Gastroesophageal sphincter (tissue), 4 donors: ENCODE data around the gene SERF1B. TPM values are rescaled to one million over a fixed set of nuclear protein-coding genes. Genes with fewer than 3 reads are reported as not detected.
"Not testable (repeated sequence)": the region's sequence is repeated elsewhere in the genome, so short reads cannot be mapped to it uniquely, and the experiment has no call there.

Experiments used
- ATAC-seq: fragments of 150-250 bp; one replicate; pipeline ENCODE4 v1.9.1; 2016; ENCODE audit warnings: mild to moderate bottlenecking, moderate library complexity
- H3K27ac ChIP-seq, 4 donors: fragments of 200-600 bp; sonication (generic) in 3 of 4; 1 replicate in 3 of 4; 2 replicates in 1 of 4; pipeline ENCODE4 v1.5.1; 2016 to 2019
- H3K27me3 ChIP-seq: fragments of 200-600 bp; sonication (generic); one replicate; pipeline ENCODE4 v1.5.1; 2019
- H3K36me3 ChIP-seq, 2 donors: fragments of 200-600 bp; sonication (generic); one replicate each; pipeline ENCODE4 v1.5.1; 2019; ENCODE audit warnings: control low read depth in 1 of 2
- H3K4me1 ChIP-seq, 3 donors: fragments of 200-600 bp; sonication (generic); 1 replicate in 2 of 3; 2 replicates in 1 of 3; pipeline ENCODE4 v1.5.1; 2016 to 2019; ENCODE audit warnings: control low read depth in 2 of 3
- H3K4me3 ChIP-seq, 2 donors: fragments of 200-600 bp; sonication (generic); one replicate each; pipeline ENCODE4 v1.5.1; 2019; ENCODE audit warnings: mild to moderate bottlenecking in 1 of 2, moderate library complexity in 1 of 2
- H3K9me3 ChIP-seq, 3 donors: fragments of 200-600 bp; sonication (generic); one replicate each; pipeline ENCODE4 v1.5.1; 2017 to 2019; ENCODE audit warnings: control low read depth in 2 of 3
- WGBS, 2 donors: methylation state at CpG; one replicate each; pipeline ENCODE4 v1.1.5; 2018; ENCODE audit warnings: low coverage in 1 of 2; 5-methylcytosine and 5-hydroxymethylcytosine counted together
- total RNA-seq, 4 donors: library from RNA; depleted of rRNA; stranded (reverse); fragments of >200 nt; gene quantifications; one replicate each; pipeline ENCODE4 v1.1.0, GENCODE V29; 2016

The SERF1B gene
- total RNA-seq: 10 to 100 TPM; 17.4 to 68.3 (median 40.1) TPM

DNA sequence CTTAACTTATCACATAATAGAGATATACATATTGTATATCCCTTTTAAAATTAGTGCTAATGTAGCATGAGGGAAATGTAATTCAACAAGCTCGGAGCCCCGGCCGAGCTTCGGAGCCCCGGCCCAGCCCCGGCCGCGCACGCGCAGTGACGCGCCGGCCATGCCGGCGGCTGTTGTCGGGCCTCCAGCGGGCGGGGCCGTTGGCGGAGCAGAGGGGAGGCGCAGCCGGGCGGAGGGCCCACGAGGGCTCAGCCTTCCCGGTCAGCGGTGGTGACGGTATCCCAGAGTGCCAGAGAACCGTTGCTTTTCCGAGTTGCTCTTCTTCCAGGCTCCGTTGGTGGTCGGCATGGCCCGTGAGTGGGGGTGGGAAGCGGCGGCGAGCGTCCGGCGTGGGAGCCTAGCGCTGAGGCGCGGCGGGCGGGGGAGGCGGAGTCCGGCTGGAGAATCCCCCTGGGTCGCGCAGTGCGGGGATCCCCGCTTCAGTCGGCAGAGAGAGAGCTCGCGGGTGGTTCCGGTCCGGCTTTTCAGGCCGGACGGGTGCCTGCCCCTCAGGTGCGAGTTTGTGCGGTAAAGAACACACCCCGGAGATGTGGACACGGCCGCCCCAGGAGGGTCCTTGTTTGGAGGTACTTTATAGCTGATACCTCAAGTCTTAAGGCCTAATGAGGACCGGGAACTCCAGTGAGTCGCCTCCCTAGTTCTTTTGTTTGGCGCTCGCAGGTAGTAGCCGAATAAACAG, at the start of gene SERF1B:
Gene SERF1B, plus strand, starts transcription at position 146 of the 739 bp plus-strand sequence. Its CDS starts 201 bp downstream, at position 347.
- not testable (repeated sequence) for H3K36me3 ChIP-seq, H3K27ac ChIP-seq, H3K9me3 ChIP-seq, H3K27me3 ChIP-seq, H3K4me1 ChIP-seq, H3K4me3 ChIP-seq
- no CpG with 5 or more reads among the region's 66 CpGs for WGBS, 2 donors
- ATAC-seq: peak; percentile 94

DNA sequence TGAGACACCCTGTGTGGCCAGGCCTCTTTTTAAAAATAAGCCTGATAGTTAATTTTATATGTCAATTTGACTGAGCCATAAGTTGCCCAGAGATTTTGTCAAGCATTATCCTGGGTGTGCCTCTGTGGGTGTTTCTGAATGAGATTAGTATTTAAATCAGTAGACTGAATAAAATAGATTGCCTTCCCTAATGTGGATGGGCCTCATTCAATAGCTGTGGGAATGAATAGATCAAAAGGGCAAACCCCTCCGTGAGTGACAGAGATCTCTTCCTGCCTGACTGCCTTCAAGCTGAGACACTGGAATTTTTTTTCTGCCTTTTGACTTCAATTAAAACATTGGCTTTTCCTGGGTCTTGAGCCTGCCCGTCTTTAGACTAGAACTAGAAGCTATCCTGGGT, 33.3 kb upstream of the SERF1B start:
- H3K4me1 ChIP-seq, ATAC-seq, H3K4me3 ChIP-seq, H3K27me3 ChIP-seq, H3K36me3 ChIP-seq, H3K27ac ChIP-seq, H3K9me3 ChIP-seq: not testable (repeated sequence)
- WGBS, 2 donors: no CpG with 5 or more reads among the region's 2 CpGs

DNA sequence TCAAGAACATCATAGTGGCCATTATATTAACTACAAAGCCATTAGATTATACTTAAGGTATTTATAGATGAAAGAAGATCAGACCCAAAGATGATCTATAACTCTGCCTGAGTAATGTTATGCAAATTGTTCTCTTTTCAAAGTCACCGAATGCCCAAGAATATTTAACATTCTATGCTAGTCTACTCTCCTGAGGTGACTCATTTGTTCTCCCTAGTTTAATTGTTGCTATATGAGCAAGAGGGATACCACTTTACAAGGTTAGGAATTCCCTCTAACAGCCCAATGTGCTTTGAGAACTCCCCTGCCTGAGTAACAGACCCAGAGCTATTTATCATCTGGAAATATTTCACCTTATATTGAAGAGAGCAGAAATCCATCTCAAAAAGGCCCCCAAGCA, 29.5 kb upstream of the SERF1B start:
- WGBS, 2 donors: no CpG with 5 or more reads among the region's 1 CpG

DNA sequence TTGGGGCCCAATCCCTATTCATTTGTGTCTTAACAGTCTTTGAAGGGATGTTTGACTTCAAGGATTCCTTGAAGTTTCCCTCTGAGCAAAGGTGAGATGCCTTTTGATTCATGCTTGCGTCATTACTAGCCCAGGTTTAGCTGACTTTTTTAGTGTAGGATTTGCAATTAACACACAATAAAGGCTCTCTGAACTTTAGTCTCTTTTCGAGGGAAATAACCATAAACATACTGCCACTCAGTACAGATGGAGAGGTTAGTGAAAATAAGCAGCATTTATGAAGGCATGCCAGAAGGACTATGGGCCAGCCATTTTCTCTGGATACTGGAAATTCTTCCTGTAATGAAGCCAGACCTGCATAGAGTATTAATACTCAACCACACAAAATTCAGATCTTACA, 4.4 kb upstream of the SERF1B start:
- ATAC-seq, H3K27ac ChIP-seq, H3K4me3 ChIP-seq, H3K4me1 ChIP-seq, H3K9me3 ChIP-seq, H3K36me3 ChIP-seq, H3K27me3 ChIP-seq: not testable (repeated sequence)
- no CpG with 5 or more reads among the region's 2 CpGs for WGBS, 2 donors

More for the DNA sequence above, 29.5 kb upstream of the SERF1B start:
- H3K4me3 ChIP-seq, H3K36me3 ChIP-seq, H3K27ac ChIP-seq, H3K4me1 ChIP-seq, H3K27me3 ChIP-seq, H3K9me3 ChIP-seq, ATAC-seq: not testable (repeated sequence)

DNA sequence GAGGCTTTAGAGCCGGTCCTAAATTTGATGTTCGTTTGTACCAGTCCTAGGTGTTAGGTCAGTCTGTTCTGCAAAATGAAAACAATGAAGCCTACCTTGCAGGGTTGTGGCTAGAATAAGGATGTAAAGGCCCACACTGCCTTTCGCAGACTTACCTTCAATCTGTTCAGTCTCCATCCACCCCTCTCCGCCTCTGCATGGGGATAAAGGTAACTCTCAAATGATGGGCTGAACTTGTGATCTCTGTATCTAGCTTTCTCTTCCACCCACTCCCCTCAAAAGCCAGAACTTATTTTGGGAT, 744 bp downstream of the SERF1B start:
- no CpG with 5 or more reads among the region's 4 CpGs for WGBS, 2 donors
- not testable (repeated sequence) for H3K27me3 ChIP-seq, H3K27ac ChIP-seq, H3K36me3 ChIP-seq, H3K4me1 ChIP-seq, H3K9me3 ChIP-seq, H3K4me3 ChIP-seq
- peak; percentile 21 for ATAC-seq

DNA sequence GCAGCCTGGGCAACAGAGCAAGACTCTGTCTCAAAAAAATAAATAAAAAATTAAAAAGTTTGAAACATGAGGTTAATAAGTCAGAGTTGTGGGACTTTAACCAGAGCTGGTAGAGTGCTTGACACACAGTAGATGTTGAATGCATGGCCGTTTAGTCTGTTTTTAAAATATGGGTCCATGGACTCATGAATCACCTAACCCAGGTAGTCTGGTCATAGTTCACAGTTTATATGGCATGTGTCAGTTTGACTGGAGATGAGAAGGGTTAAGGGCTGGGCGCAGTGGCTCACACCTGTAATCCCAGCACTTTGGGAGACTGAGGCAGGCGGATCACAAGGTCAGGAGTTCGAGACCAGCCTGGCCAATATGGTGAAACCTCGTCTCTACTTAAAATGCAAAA, 6.2 kb downstream of the SERF1B start:
- ATAC-seq, H3K27ac ChIP-seq, H3K9me3 ChIP-seq, H3K36me3 ChIP-seq, H3K4me3 ChIP-seq, H3K27me3 ChIP-seq, H3K4me1 ChIP-seq: not testable (repeated sequence)
- no CpG with 5 or more reads among the region's 5 CpGs for WGBS, 2 donors

DNA sequence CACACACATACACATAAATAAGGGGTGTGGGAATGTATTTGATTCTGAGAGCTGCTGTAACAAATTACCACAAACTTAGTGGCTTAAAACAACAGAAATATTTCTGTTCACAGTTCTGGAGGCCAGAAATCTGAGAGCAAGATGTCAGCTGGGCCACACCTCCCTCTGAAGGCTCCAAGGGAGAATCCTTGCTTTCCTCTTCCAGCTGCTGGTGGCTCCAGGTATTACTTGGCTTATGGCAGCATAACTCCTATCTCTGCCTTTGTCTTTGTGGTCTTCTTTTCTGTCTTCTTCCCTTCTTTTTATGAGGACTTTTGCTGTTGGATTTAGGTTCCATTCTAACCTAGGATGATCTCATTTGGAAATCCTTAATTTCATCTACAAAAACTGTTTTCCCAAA, 16.4 kb downstream of the SERF1B start:
- H3K9me3 ChIP-seq, H3K4me3 ChIP-seq, H3K4me1 ChIP-seq, ATAC-seq, H3K36me3 ChIP-seq, H3K27ac ChIP-seq, H3K27me3 ChIP-seq: not testable (repeated sequence)

DNA sequence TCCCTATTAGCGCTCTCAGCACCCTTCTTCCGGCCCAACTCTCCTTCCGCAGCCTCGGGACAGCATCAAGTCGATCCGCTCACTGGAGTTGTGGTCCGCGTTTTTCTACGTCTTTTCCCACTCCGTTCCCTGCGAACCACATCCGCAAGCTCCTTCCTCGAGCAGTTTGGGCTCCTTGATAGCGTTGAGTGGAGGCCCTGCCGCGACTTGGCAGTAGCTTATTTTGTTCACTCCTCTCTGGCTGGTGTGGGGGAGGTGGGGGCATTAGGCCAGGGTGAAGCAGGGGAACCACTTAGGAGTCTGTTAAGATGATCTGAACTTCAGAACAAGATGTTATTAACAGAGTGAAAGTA, 24.7 kb downstream of the SERF1B start:
- not testable (repeated sequence) for H3K4me3 ChIP-seq, H3K4me1 ChIP-seq, H3K9me3 ChIP-seq, ATAC-seq, H3K27ac ChIP-seq, H3K36me3 ChIP-seq, H3K27me3 ChIP-seq
- WGBS, 2 donors: no CpG with 5 or more reads among the region's 16 CpGs

DNA sequence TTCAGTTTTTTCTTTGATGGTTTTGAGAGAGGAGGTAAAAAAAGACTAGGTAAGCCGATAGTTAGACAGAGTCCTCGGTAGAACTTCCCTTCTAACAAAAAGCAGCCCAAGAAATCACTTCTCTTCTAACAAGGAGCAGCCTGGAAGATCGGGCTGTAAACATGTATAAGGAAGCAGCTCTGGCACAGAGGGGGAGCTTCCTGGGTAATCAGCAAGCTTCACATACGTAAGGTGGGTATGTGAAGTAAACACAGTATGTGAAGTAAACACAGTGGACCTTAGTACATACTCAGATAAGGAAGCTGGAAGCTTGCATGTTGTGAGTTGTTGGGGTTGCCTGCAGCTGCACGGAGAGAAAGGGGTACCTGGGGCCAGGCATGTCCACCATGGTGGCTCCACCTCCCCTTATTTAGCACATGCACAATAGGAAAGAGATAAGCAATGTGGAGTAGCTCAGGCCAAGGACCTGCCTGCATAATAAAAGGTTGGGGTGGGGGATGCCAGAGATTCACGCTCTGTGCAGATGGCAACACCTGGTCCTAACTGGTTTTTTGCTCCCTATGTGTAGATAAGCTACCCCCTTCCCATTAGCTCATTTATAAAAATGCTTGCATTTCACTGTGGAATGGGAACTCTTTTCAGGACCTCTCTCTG, 31.4 kb downstream of the SERF1B start:
- not testable (repeated sequence) for H3K9me3 ChIP-seq, H3K4me1 ChIP-seq, ATAC-seq, H3K4me3 ChIP-seq, H3K27ac ChIP-seq, H3K27me3 ChIP-seq, H3K36me3 ChIP-seq
- WGBS, 2 donors: no CpG with 5 or more reads among the region's 6 CpGs

DNA sequence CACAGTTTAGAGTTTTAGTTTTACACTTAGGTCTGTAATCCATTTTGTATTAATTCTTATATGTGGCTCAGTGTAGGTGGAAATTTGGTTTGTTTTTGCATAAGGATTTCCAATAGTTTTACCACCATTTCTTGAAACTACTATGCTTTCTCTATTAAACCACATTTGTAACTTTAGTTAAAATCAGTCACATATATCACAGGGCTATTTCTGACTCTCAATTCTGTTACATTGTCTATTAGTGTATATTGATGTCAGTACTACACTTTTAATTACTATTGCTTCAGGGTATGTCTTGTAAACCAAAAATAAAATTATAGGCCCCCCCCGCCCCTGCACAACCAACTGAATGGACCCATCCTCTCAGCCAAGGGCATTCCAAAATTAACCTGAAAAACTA, 32.1 kb downstream of the SERF1B start:
- not testable (repeated sequence) for H3K4me1 ChIP-seq, H3K4me3 ChIP-seq, H3K27ac ChIP-seq, H3K27me3 ChIP-seq, ATAC-seq, H3K36me3 ChIP-seq, H3K9me3 ChIP-seq
- no CpG with 5 or more reads among the region's 1 CpG for WGBS, 2 donors

DNA sequence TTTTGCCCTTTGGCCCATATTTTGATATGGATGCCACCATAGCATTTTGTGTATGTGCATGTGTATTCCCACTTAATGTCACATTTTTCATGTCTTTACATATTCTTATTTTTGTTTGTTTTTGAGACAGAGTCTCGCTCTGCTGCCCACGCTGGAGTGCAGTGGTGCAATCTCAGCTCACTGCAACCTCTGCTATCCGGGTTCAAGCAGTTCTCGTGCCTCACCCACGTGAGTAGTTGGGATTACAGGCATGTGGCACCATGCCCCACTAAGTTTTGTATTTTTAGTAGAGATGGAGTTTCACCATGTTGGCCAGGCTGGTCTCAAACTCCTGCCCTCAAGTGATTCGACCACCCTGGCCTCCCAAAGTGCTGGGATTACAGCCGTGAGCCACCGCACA, 52.6 kb downstream of the SERF1B start:
- not testable (repeated sequence) for H3K4me1 ChIP-seq, H3K4me3 ChIP-seq, H3K27me3 ChIP-seq, ATAC-seq, H3K27ac ChIP-seq, H3K9me3 ChIP-seq
- 100% methylated on average over 2 of the region's 8 CpGs; no CpG with 5 or more reads in 1 of the 2 donors for WGBS, 2 donors
- peaks cover 0 to 10% of the 10 kb centered on the region in 2 donors for H3K36me3 ChIP-seq

DNA sequence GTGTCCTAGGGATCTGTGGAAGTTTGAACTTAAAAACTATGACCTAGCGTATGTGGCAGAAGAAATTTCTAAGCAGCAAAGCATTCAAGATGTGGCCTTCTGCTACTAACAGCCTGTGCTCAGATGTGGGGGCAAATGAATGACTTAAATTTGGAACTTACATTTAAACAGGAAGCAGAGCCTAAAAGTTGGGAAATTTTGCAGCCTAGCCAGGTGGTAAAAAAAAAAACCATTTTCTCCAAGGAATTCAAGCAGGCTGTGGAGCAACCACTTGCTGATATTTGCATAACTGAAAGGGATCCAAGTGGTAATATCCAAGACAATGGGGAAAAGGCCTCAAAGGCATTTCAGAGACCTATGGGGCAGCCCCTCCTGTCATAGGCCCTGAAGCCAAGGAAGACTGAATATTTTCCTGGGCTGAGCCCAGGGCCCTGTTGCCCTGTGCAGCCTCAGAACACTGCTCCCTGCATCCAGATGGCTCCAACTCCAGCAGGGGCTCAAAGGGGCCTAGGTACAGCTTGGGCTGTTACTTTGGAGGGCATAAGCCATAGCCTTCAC, 63.9 kb downstream of the SERF1B start:
- not testable (repeated sequence) for H3K9me3 ChIP-seq, H3K36me3 ChIP-seq, H3K27ac ChIP-seq, H3K4me3 ChIP-seq, H3K4me1 ChIP-seq, ATAC-seq, H3K27me3 ChIP-seq
- WGBS, 2 donors: no CpG with 5 or more reads among the region's 1 CpG

DNA sequence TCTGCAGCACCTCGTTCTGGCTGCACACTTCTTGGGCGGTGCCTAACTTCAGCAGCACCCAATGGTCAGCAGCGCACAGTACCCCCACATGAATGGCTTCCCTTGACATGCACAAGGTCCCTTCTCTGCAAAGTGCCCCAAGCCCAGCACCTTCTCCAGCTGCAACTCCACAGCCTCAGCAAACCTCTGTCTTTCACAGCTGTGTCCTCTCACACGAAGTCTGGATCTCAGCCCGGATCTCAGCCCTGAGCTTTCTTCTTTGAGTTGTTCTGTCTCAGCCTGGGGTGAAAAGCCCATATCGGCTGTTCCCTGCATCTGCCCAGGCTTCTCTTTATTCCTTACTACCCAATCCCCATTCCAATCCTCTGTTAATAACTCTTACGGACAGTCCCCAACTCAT, 66.7 kb downstream of the SERF1B start:
- H3K36me3 ChIP-seq, H3K27me3 ChIP-seq, H3K9me3 ChIP-seq, H3K4me1 ChIP-seq, H3K27ac ChIP-seq, H3K4me3 ChIP-seq, ATAC-seq: not testable (repeated sequence)
- WGBS, 2 donors: no CpG with 5 or more reads among the region's 7 CpGs
